BLaER1 treated with 17β-estradiol and CSF1 and Interleukin-3, amounts not matched to agents 10 nM and 100 nM (cell line): ENCODE results near the gene PRKD2.

ENCODE experiments used
- H3K27ac ChIP-seq, 11 experiments: shearing (Covaris generic); formaldehyde crosslinking; 2 replicates each; pipeline ENCODE4 v1.8.1; 2022
- H3K27me3 ChIP-seq, 11 experiments: shearing (Covaris generic); formaldehyde crosslinking; 2 replicates each; pipeline ENCODE4 v1.8.1; 2022
- H3K36me3 ChIP-seq, 11 experiments: shearing (Covaris generic); formaldehyde crosslinking; 2 replicates each; pipeline ENCODE4 v1.8.1; 2022
- H3K4me1 ChIP-seq, 10 experiments: shearing (Covaris generic); formaldehyde crosslinking; 2 replicates each; pipeline ENCODE4 v1.8.1; 2022
- H3K4me2 ChIP-seq, 11 experiments: shearing (Covaris generic); formaldehyde crosslinking; 2 replicates each; pipeline ENCODE4 v1.8.1; 2022
- H3K4me3 ChIP-seq, 10 experiments: shearing (Covaris generic); formaldehyde crosslinking; 2 replicates each; pipeline ENCODE4 v1.8.1; 2022
- H3K9ac ChIP-seq, 11 experiments: shearing (Covaris generic); formaldehyde crosslinking; 2 replicates each; pipeline ENCODE4 v1.8.1; 2022
- H3K9me3 ChIP-seq, 11 experiments: shearing (Covaris generic); formaldehyde crosslinking; replicated peaks in 1 of 11; 2 replicates each; pipeline ENCODE4 v1.8.1; 2022
- H4K20me1 ChIP-seq, 11 experiments: shearing (Covaris generic); formaldehyde crosslinking; 2 replicates each; pipeline ENCODE4 v1.8.1; 2022
- Cebpa-rat ChIP-seq, 11 experiments: shearing (Covaris generic); IDR thresholded peaks; 2 replicates each; pipeline ENCODE4 v1.8.1; 2022

The PRKD2 gene

DNA sequence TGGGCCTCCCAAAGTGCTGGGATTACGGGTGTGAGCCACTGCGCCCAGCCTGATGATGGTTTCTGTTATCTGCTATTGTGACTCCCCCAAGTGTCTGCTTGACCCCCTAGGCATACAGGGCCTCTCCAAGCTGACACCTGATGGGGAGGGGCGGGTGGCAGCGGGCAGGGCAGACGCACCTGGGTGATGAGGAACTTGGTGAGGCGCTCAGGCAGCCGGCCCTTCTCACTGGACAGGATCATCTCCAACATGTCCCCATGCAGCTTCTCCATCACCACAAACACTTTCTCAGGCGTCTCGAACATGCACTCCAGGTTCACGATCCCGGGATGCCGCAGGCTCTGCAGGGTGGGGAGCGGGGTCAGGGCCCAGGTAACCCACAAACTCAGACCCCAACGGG is 27.6 kb downstream of the PRKD2 start:
- Histone ChIP-seq H3K4me3 (no peak overlapping the region), H3K9me3 (peaks cover 0 to 15% (median 8%) of the 10 kb centered on the region in 11 experiments; a peak in 9 of 22 replicates), H3K4me1 (no peaks in the 10 kb centered on the region), H3K36me3 (peaks cover 97 to 100% (median 100%) of the 10 kb centered on the region in 11 experiments), H3K27me3 (no peaks in the 10 kb centered on the region), H3K4me2 (no peak overlapping the region), H4K20me1 (peaks cover 0 to 98% (median 65%) of the 10 kb centered on the region in 11 experiments; a peak in 19 of 22 replicates), H3K27ac (no peak overlapping the region), H3K9ac (no peak overlapping the region)
- TF ChIP-seq Cebpa-rat (IDR thresholded peaks at IDR 0.05): no peak

DNA sequence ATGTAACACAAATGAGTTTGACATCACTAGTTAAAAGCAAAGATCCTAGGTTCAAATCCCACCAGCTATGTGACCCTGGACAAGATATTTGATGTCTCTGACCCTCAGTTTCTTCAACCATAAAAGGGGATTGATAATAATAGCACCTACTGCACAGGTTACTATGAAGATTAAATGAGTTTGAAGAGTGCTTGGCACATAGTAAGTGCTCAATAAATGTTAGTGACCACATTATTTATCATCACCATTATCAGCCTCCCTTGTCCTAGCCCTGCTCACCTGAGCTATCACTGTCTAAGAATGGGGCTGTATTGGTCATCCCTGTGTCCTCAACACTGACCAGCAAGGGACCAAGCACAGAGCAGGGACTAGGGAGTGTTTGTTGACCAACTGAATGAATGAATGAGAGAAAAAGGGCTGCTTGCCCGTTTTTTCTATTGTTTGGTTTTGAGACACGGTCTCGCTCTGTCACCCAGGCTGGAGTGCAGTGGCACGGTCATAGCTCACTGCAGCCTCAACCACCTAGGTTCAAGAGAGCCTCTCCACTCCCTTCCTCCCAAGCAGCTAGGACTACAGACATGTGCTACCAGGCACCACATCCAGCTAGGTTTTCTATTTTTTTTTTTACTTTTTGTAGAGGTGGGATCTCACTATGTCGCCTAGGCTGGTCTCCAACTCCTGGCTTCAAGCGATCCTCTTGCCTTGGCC is 29.3 kb downstream of the PRKD2 start:
- no peak overlapping the region for H3K27ac ChIP-seq
- no peaks in the 10 kb centered on the region for H3K27me3 ChIP-seq
- H3K36me3 ChIP-seq: peaks cover 97 to 100% (median 100%) of the 10 kb centered on the region in 11 experiments
- H3K4me2 ChIP-seq: no peak overlapping the region
- H3K9me3 ChIP-seq: peaks cover 0 to 12% (median 8%) of the 10 kb centered on the region in 11 experiments; a peak in 8 of 22 replicates
- no peak overlapping the region for H3K9ac ChIP-seq
- TF ChIP-seq Cebpa-rat (IDR thresholded peaks at IDR 0.05): no peak
- H3K4me1 ChIP-seq: no peaks in the 10 kb centered on the region
- peaks cover 0 to 85% (median 53%) of the 10 kb centered on the region in 11 experiments; a peak in 18 of 22 replicates for H4K20me1 ChIP-seq
- no peak overlapping the region for H3K4me3 ChIP-seq

DNA sequence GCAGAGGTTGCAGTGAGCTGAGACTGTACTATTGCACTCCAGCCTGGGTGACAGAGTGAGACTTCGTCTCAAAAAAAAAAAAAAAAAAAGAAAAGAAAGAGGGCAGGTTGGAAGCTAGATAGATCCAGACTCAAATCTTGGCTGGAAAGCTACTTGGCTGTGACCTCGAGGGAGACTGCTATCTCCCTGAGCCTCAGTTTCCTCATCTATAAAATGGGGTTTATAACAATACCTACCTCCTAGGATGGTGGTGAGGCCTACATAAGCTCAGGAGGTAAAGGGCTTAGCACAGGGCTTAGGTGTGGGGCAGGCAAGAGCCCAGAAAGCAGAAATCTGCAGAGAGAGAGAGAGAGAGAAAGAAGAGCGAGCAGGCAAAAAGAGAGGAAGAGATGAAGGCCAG is 31.7 kb downstream of the PRKD2 start:
- no peak overlapping the region for H3K9ac ChIP-seq
- no peak for TF ChIP-seq Cebpa-rat (IDR thresholded peaks at IDR 0.05)
- no peak overlapping the region for H3K27ac ChIP-seq
- H3K36me3 ChIP-seq: peaks cover 96 to 100% (median 100%) of the 10 kb centered on the region in 11 experiments
- H3K4me2 ChIP-seq: no peak overlapping the region
- no peaks in the 10 kb centered on the region for H3K4me1 ChIP-seq
- peaks cover 0 to 80% (median 45%) of the 10 kb centered on the region in 11 experiments; a peak in 17 of 22 replicates for H4K20me1 ChIP-seq
- no peak overlapping the region for H3K4me3 ChIP-seq
- H3K9me3 ChIP-seq: no peaks in the 10 kb centered on the region
- no peaks in the 10 kb centered on the region for H3K27me3 ChIP-seq

DNA sequence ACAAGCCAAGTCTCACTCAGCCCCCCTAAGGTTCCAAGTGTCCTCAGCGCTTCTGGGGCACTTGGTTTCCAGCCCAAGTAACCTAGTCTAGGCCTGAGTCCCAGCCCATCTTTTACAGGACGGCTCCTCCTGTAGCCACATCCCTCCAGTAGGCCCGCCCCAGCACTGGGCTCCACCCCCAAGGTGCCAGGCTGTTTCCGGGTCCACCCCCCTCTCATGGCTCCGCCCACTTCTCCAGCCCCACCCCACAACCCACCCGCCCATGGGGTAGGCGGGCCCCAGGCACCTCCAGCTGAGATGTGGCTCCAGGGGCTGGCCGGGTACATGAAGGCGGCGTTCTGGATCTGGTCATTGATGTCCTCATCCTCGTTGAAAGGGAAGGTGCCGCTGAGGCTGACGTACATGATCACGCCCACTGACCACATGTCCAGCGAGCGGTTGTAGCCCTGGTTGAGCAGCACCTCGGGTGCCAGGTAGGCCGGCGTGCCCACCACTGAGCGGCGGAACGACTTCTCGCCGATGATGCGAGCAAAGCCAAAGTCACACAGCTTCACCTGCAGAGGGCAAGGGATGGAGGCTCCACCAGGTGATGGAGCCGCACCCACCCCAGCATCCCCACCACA is 38.7 kb downstream of the PRKD2 start:
- Histone ChIP-seq H3K4me2 (no peak overlapping the region), H3K4me3 (no peak overlapping the region), H3K9me3 (no peaks in the 10 kb centered on the region), H3K27me3 (no peaks in the 10 kb centered on the region), H3K9ac (no peak overlapping the region), H3K36me3 (peaks cover 98 to 100% (median 99%) of the 10 kb centered on the region in 11 experiments), H3K4me1 (no peaks in the 10 kb centered on the region), H3K27ac (no peak overlapping the region), H4K20me1 (peaks cover 0 to 89% (median 71%) of the 10 kb centered on the region in 11 experiments; a peak in 20 of 22 replicates)
- TF ChIP-seq Cebpa-rat (IDR thresholded peaks at IDR 0.05): no peak

DNA sequence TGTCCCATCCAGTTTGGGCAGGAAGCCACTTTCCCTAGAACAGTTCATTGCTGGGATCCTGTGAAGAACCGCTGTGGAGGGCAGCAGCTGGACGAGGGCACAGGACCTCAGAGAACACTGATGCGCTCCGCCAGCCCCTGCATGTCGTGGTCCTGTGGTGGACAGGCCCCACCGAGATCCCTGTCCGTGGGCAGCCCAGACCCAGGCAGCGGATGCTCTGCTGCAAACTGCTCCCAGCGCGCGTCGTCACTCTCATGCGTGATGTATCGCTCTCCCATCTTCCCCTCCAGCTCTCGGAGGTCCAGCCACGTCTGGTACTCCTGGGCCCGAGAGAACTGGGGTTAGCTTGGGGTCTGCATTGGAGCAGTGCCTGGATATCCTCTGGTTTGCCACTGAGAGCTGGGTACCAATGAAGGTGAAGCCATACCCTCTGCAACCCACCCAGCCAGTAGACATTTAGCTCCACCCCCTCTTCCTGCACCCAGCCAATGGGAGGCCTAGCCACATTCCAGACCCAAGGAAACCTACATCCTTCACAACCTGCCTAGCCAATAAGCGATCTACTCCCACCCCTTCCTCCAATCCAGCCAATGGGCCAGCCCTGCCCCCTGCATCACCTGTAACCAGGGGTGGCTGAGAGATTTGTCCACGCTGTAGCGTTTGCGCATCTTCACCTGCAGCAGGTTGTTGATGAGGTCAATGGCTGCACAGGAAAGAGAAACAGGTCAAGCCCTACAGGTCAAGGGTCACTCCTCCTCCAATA is 42.3 kb downstream of the PRKD2 start:
- Histone ChIP-seq H3K9ac (no peak overlapping the region), H3K27ac (no peak overlapping the region), H3K4me1 (no peaks in the 10 kb centered on the region), H3K36me3 (peaks cover 74 to 86% (median 76%) of the 10 kb centered on the region in 11 experiments), H3K27me3 (no peaks in the 10 kb centered on the region), H4K20me1 (peaks cover 0 to 84% (median 69%) of the 10 kb centered on the region in 11 experiments; a peak in 20 of 22 replicates), H3K9me3 (no peaks in the 10 kb centered on the region), H3K4me3 (no peak overlapping the region), H3K4me2 (no peak overlapping the region)
- no peak for TF ChIP-seq Cebpa-rat (IDR thresholded peaks at IDR 0.05)

DNA sequence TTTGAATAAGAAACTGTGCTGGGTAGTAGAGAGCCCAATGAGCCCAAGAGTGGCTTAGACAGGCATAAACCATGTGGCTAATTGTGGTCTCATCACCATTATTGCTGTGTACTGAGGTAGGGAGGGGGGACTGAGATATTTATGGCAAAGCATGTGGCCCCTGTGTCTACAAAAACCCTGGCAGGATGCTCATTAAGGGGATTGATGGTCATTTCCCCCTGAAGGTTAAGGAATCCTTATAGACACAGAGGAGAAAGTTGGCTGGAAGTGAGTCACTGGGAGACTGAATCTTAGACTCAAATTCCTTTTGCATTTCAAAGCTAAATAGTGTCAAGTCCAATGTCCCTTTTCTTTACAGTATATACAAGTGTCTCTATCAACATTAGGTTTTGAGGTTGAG is 46.1 kb downstream of the PRKD2 start:
- no peak overlapping the region for H3K27ac ChIP-seq
- no peaks in the 10 kb centered on the region for H3K4me1 ChIP-seq
- no peaks in the 10 kb centered on the region for H3K9me3 ChIP-seq
- no peak overlapping the region for H3K9ac ChIP-seq
- no peak overlapping the region for H3K4me2 ChIP-seq
- H4K20me1 ChIP-seq: peaks cover 0 to 46% (median 33%) of the 10 kb centered on the region in 11 experiments; a peak in 18 of 22 replicates
- H3K4me3 ChIP-seq: no peak overlapping the region
- TF ChIP-seq Cebpa-rat (IDR thresholded peaks at IDR 0.05): no peak
- no peaks in the 10 kb centered on the region for H3K27me3 ChIP-seq
- H3K36me3 ChIP-seq: peaks cover 37 to 48% (median 39%) of the 10 kb centered on the region in 11 experiments

DNA sequence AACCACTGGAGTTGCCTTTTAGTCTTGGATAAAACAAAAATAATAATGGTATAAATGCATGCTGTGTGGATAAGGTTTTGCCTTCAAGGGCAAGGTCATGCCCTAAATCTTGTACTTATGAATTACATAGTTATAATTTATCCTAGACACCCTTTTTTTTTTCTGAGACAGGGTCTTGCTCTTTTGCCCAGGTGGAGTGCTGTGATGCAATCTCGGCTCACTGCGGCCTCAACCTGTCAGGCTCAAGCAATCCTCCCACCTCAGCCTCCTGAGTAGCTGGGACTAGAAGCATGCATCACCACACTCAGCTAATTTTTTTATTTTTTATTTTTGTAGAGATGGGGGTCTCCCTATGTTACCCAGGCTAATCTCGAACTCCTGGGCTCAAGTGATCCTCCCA is 48.3 kb downstream of the PRKD2 start:
- no peaks in the 10 kb centered on the region for H3K9me3 ChIP-seq
- H3K4me2 ChIP-seq: no peak overlapping the region
- H3K4me1 ChIP-seq: no peaks in the 10 kb centered on the region
- H3K4me3 ChIP-seq: no peak overlapping the region
- no peak overlapping the region for H3K27ac ChIP-seq
- H3K36me3 ChIP-seq: peaks cover 15 to 26% (median 17%) of the 10 kb centered on the region in 11 experiments
- H3K27me3 ChIP-seq: no peaks in the 10 kb centered on the region
- no peak for TF ChIP-seq Cebpa-rat (IDR thresholded peaks at IDR 0.05)
- no peak overlapping the region for H3K9ac ChIP-seq
- peaks cover 0 to 24% (median 12%) of the 10 kb centered on the region in 11 experiments; a peak in 12 of 22 replicates for H4K20me1 ChIP-seq

DNA sequence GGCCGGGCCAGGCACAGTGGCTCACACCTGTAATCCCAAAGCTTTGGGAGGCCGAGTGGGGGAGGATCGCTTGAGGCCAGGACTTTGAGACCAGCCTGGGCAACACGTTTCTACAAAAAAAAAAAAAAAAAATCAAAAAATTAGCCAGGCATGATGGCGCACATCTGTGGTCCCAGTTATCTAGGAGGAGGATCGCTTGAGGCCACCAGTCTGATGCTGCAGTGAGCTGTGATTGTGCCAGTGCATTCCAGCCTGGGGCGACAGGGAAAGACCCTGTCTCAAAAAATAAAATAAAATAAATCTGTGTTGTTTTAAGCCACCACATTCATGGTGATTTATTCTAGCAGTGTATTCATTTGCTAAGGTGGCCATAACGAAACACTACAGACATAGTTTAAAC is 51.8 kb downstream of the PRKD2 start:
- Histone ChIP-seq H3K4me2 (no peak overlapping the region), H3K9me3 (no peaks in the 10 kb centered on the region), H3K36me3 (no peaks in the 10 kb centered on the region), H3K9ac (no peak overlapping the region), H3K4me3 (no peak overlapping the region), H3K27ac (no peak overlapping the region), H3K27me3 (peaks cover 0 to 7% (median 0%) of the 10 kb centered on the region in 11 experiments; a peak in 5 of 22 replicates), H3K4me1 (peaks cover 10 to 20% (median 16%) of the 10 kb centered on the region in 10 experiments), H4K20me1 (peaks cover 0 to 10% (median 0%) of the 10 kb centered on the region in 11 experiments; a peak in 4 of 22 replicates)
- TF ChIP-seq Cebpa-rat (IDR thresholded peaks at IDR 0.05): no peak
